Bronchial epithelial cell (primary cell): ENCODE measurements around the gene WDR77. TPM values are rescaled to one million over a fixed set of nuclear protein-coding genes. Genes with fewer than 3 reads are reported as not detected.

Source experiments
- DNase-seq: peaks from one replicate; pipeline ENCODE4 v3.0.0-alpha.2; 2010; ENCODE audit warnings: low read depth
- FAIRE-seq: peaks from 2 replicates; lab custom pipeline; 2011; peaks lifted over from hg19 to GRCh38; lab: Jason Lieb, UNC
- H3K27me3 ChIP-seq: 2 replicates; pipeline ENCODE4 v1.5.1; 2011; ENCODE audit warnings: low read length; ENCODE audit not compliant: control insufficient read depth, insufficient read depth
- H3K36me3 ChIP-seq: 2 replicates; pipeline ENCODE4 v1.5.1; 2011; ENCODE audit warnings: low read length; ENCODE audit not compliant: control insufficient read depth, insufficient read depth
- H3K4me3 ChIP-seq: 2 replicates; pipeline ENCODE4 v1.5.1; 2011; ENCODE audit warnings: mild to moderate bottlenecking, low read depth, low read length, control low read depth
- total RNA-seq: library from RNA; depleted of rRNA; stranded (reverse); fragments of >200 nt; gene quantifications from 2 replicates; pipeline ENCODE4 v1.2.1, GENCODE V29; 2014
- TF ChIP-seq, protein P1 (sequence below): IDR thresholded peaks from 2 replicates; pipeline ENCODE4 v1.5.1; 2011; ENCODE audit warnings: mild to moderate bottlenecking, moderate library complexity, low read length, control low read depth, inconsistent platforms; ENCODE audit not compliant: insufficient read depth, severe bottlenecking

Gene WDR77
- total RNA-seq, 1 donor from 2014 or later, result 57.4 TPM

- DNase-seq (peak; percentile 83), FAIRE-seq (no peak)
- Histone ChIP-seq H3K27me3 (no peaks in the 10 kb centered on the region), H3K36me3 (peaks cover 19% of the 10 kb centered on the region), H3K4me3 (peak overlapping the region; percentile 93)
- TF ChIP-seq, protein P1, sequence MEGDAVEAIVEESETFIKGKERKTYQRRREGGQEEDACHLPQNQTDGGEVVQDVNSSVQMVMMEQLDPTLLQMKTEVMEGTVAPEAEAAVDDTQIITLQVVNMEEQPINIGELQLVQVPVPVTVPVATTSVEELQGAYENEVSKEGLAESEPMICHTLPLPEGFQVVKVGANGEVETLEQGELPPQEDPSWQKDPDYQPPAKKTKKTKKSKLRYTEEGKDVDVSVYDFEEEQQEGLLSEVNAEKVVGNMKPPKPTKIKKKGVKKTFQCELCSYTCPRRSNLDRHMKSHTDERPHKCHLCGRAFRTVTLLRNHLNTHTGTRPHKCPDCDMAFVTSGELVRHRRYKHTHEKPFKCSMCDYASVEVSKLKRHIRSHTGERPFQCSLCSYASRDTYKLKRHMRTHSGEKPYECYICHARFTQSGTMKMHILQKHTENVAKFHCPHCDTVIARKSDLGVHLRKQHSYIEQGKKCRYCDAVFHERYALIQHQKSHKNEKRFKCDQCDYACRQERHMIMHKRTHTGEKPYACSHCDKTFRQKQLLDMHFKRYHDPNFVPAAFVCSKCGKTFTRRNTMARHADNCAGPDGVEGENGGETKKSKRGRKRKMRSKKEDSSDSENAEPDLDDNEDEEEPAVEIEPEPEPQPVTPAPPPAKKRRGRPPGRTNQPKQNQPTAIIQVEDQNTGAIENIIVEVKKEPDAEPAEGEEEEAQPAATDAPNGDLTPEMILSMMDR, result no peak
Measured at GRCh38 chr1:111446967-111447892, 1.8 kb downstream of the WDR77 start.

- TF ChIP-seq, protein P1, result no peak
- H3K36me3 ChIP-seq, result peaks cover 24% of the 10 kb centered on the region
- no peak for FAIRE-seq
Measured at GRCh38 chr1:111446546-111446945, 2.5 kb downstream of the WDR77 start.

GRCh38 chr1:111444031-111444430 lies 5.0 kb downstream of the WDR77 start:
- FAIRE-seq (no peak), DNase-seq (no peak)
- H3K4me3 ChIP-seq, result no peak overlapping the region
- peaks cover 35% of the 10 kb centered on the region for H3K36me3 ChIP-seq
- H3K27me3 ChIP-seq, result no peaks in the 10 kb centered on the region
- TF ChIP-seq, protein P1, result no peak

More at GRCh38 chr1:111446546-111446945, 2.5 kb downstream of the WDR77 start:
- Histone ChIP-seq H3K27me3 (no peaks in the 10 kb centered on the region), H3K4me3 (no peak overlapping the region)
- DNase-seq, result no peak

- Histone ChIP-seq H3K36me3 (peaks cover 37% of the 10 kb centered on the region), H3K27me3 (no peaks in the 10 kb centered on the region), H3K4me3 (no peak overlapping the region)
- TF ChIP-seq, protein P1, result no peak
- DNase-seq (no peak), FAIRE-seq (no peak)
Measured at GRCh38 chr1:111442457-111442856, 6.6 kb downstream of the WDR77 start.

DNA sequence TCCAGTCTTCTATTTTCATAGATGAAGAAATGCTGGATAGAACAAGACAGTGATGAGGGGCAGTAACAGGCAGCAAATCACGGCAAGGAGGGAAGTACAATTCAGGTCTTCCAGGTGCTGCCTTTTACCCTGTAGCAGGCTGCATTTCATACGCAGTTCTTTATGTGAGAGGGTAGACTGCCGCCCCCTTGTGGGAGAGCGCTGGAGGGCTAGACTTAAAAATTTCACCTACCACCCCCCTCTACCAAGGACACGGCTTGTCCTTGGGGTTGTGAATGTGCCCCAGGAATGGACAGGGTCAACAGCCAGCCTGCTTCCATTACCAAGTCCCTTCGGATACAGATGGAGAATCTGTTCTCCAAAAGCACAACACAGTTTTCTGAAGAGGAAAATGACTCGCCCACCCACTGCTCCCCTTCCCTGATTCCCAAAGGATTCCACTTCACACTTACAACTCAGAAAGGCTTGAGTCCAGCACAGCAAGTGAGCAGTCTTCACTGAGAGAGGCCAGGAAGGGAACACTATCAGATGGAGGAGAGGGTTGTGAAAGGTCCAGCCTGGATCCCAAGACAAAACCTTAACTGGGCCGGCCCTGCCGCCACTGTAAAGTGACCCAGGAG lies 7.4 kb downstream of the WDR77 start:
- Histone ChIP-seq H3K36me3 (peaks cover 37% of the 10 kb centered on the region), H3K27me3 (no peaks in the 10 kb centered on the region)
- no peak for FAIRE-seq

More for the DNA sequence above, 7.4 kb downstream of the WDR77 start:
- TF ChIP-seq, protein P1, result peak; percentile 61
- no peak overlapping the region for H3K4me3 ChIP-seq
- no peak for DNase-seq
